Measurements from ENCODE around the gene MAGI1. TPM values are rescaled to one million over a fixed set of nuclear protein-coding genes. Genes with fewer than 3 reads are reported as not detected.
"Not testable (repeated sequence)": the region's sequence is repeated elsewhere in the genome, so short reads cannot be mapped to it uniquely, and the experiment has no call there.

Gene MAGI1
- total RNA-seq, 1 donor from 2014 or later: 49.8 TPM

DNA sequence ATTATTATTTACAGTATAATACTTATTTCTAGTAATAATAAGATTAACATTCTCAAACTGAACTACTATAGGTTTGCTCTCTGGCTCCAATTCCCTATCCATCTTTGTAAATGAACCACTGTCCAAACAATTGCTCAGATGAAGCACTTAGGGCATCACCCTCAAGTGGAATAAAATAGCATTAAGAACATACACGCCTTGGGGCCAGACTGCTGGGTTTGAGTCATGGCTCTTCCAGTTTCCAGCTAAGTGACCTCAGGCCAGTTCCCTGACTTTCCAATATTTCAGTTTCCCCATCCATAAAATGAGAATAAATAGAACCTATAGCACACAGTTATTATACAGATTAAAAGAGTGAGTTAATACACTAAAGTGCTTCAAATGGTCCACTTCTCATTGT lies 507.2 kb downstream of the MAGI1 start:
- no peak for DNase-seq (ENCODE audit: low read depth, low spot score)
- Mint-ChIP-seq H3K27ac (ENCODE audit: unreplicated experiment) (no peak overlapping the region), H3K4me3 (no peak overlapping the region), H3K27me3 (ENCODE audit: low read depth) (no peaks in the 10 kb centered on the region), H3K36me3 (ENCODE audit: low read depth) (no peaks in the 10 kb centered on the region), H3K4me1 (peaks cover 20% of the 10 kb centered on the region), H3K9me3 (no peaks in the 10 kb centered on the region)
- TF ChIP-seq, protein P1, sequence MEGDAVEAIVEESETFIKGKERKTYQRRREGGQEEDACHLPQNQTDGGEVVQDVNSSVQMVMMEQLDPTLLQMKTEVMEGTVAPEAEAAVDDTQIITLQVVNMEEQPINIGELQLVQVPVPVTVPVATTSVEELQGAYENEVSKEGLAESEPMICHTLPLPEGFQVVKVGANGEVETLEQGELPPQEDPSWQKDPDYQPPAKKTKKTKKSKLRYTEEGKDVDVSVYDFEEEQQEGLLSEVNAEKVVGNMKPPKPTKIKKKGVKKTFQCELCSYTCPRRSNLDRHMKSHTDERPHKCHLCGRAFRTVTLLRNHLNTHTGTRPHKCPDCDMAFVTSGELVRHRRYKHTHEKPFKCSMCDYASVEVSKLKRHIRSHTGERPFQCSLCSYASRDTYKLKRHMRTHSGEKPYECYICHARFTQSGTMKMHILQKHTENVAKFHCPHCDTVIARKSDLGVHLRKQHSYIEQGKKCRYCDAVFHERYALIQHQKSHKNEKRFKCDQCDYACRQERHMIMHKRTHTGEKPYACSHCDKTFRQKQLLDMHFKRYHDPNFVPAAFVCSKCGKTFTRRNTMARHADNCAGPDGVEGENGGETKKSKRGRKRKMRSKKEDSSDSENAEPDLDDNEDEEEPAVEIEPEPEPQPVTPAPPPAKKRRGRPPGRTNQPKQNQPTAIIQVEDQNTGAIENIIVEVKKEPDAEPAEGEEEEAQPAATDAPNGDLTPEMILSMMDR (conservative IDR thresholded peaks at IDR 0.05): no peak

GRCh38 chr3:65526656-65527055 lies 512.1 kb downstream of the MAGI1 start:
- H3K4me3 Mint-ChIP-seq: no peak overlapping the region
- DNase-seq (ENCODE audit: low read depth, low spot score): no peak
- no peaks in the 10 kb centered on the region for H3K9me3 Mint-ChIP-seq
- H3K27me3 Mint-ChIP-seq (ENCODE audit: low read depth): no peaks in the 10 kb centered on the region
- TF ChIP-seq, protein P1 (conservative IDR thresholded peaks at IDR 0.05): no peak
- H3K27ac Mint-ChIP-seq (ENCODE audit: unreplicated experiment): no peak overlapping the region
- H3K36me3 Mint-ChIP-seq (ENCODE audit: low read depth): no peaks in the 10 kb centered on the region
- peaks cover 1% of the 10 kb centered on the region for H3K4me1 Mint-ChIP-seq

DNA sequence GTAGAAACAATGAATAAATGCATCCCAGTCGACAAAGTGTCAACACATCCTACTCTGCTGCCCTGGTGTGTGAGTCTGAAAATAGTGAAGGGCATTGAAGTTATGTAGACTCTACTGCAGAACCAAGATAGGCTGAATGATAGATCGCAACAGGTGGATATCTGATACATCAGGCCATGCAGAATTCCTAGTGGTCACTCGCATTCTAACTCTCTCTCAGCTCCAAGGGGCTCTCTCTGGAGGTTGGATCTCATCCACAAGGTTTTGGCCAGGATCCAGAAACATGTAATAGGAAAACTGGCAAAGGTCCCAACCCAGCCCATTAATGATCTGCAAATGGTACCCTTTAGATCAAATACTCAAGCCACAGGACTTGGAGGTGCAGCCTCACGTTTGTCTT lies 514.1 kb downstream of the MAGI1 start:
- no peaks in the 10 kb centered on the region for H3K27me3 Mint-ChIP-seq (ENCODE audit: low read depth)
- no peaks in the 10 kb centered on the region for H3K36me3 Mint-ChIP-seq (ENCODE audit: low read depth)
- TF ChIP-seq, protein P1 (conservative IDR thresholded peaks at IDR 0.05): no peak
- DNase-seq (ENCODE audit: low read depth, low spot score): no peak
- H3K27ac Mint-ChIP-seq (ENCODE audit: unreplicated experiment): no peak overlapping the region
- no peaks in the 10 kb centered on the region for H3K4me1 Mint-ChIP-seq
- no peak overlapping the region for H3K4me3 Mint-ChIP-seq
- H3K9me3 Mint-ChIP-seq: no peaks in the 10 kb centered on the region

GRCh38 chr3:65523878-65524277 lies 514.8 kb downstream of the MAGI1 start:
- Mint-ChIP-seq H3K27me3 (ENCODE audit: low read depth) (no peaks in the 10 kb centered on the region), H3K36me3 (ENCODE audit: low read depth) (no peaks in the 10 kb centered on the region), H3K4me3 (no peak overlapping the region), H3K4me1 (no peaks in the 10 kb centered on the region), H3K9me3 (no peaks in the 10 kb centered on the region), H3K27ac (ENCODE audit: unreplicated experiment) (no peak overlapping the region)
- TF ChIP-seq, protein P1 (conservative IDR thresholded peaks at IDR 0.05): no peak
- DNase-seq (ENCODE audit: low read depth, low spot score): no peak

DNA sequence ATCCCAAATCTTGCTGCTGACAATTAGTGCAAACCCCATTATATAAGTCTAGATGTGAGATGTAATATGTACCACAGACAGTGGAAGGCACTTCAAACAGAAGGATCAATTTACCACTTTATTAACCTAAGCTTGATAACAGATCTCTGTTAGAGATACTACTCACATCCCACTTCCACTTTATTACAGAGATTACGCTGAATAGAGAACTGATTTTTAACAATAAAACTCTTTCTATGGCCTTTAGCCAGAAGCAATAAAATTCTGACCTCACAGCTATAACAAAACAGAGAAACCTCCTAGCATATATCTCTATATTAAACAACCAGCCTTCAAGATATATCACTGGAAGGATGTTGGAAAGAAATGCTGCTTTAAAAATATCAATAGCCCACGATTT lies 517.7 kb downstream of the MAGI1 start:
- H3K4me1 Mint-ChIP-seq: no peaks in the 10 kb centered on the region
- DNase-seq (ENCODE audit: low read depth, low spot score): no peak
- H3K36me3 Mint-ChIP-seq (ENCODE audit: low read depth): peaks cover 6% of the 10 kb centered on the region
- TF ChIP-seq, protein P1 (conservative IDR thresholded peaks at IDR 0.05): no peak
- H3K4me3 Mint-ChIP-seq: no peak overlapping the region
- H3K27me3 Mint-ChIP-seq (ENCODE audit: low read depth): no peaks in the 10 kb centered on the region
- no peak overlapping the region for H3K27ac Mint-ChIP-seq (ENCODE audit: unreplicated experiment)
- H3K9me3 Mint-ChIP-seq: peaks cover 3% of the 10 kb centered on the region

DNA sequence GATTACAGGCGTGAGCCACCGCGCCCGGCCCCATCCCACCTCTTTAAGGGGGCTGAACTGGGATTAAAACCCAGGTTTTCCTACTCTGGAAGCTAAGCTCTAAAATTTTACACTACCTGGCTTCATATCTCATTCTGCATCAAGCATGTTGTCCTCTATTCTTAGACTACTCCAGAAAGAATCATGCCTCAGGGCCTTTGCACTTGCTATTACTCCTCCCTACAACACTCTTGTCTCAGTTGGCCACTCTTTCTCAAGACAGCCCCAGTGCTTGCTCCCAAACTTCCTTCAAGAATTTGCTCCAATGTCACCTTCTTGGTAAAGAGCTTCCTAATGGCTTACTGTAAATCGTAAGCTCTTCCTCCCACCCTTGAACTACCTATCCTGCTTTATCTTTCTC lies 521.7 kb downstream of the MAGI1 start:
- peaks cover 14% of the 10 kb centered on the region for H3K36me3 Mint-ChIP-seq (ENCODE audit: low read depth)
- no peaks in the 10 kb centered on the region for H3K27me3 Mint-ChIP-seq (ENCODE audit: low read depth)
- H3K4me3 Mint-ChIP-seq: no peak overlapping the region
- H3K27ac Mint-ChIP-seq (ENCODE audit: unreplicated experiment): no peak overlapping the region
- peaks cover 7% of the 10 kb centered on the region for H3K9me3 Mint-ChIP-seq
- no peaks in the 10 kb centered on the region for H3K4me1 Mint-ChIP-seq
- TF ChIP-seq, protein P1 (conservative IDR thresholded peaks at IDR 0.05): no peak
- no peak for DNase-seq (ENCODE audit: low read depth, low spot score)

- H3K9me3 Mint-ChIP-seq; H3K27me3 Mint-ChIP-seq (ENCODE audit: low read depth); H3K4me3 Mint-ChIP-seq; H3K4me1 Mint-ChIP-seq; DNase-seq (ENCODE audit: low read depth, low spot score); H3K27ac Mint-ChIP-seq (ENCODE audit: unreplicated experiment): not testable (repeated sequence)
- peaks cover 17% of the 10 kb centered on the region for H3K36me3 Mint-ChIP-seq (ENCODE audit: low read depth)
These were observed 524.4 kb downstream of the MAGI1 start for GRCh38 chr3:65514317-65514716.

DNA sequence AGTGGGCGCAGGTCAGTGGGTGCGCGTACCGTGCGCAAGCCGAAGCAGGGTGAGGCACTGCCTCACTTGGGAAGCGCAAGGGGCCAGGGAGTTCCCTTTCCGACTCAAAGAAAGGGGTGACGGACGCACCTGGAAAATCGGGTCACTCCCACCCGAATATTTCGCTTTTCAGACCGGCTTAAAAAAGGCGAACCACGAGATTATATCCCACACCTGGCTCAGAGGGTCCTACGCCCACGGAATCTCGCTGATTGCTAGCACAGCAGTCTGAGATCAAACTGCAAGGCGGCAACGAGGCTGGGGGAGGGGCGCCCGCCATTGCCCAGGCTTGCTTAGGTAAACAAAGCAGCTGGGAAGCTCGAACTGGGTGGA lies 529.3 kb downstream of the MAGI1 start:
- H3K9me3 Mint-ChIP-seq; H3K27me3 Mint-ChIP-seq (ENCODE audit: low read depth): not testable (repeated sequence)
- peak overlapping the region; percentile 99 for H3K27ac Mint-ChIP-seq (ENCODE audit: unreplicated experiment)
- H3K36me3 Mint-ChIP-seq (ENCODE audit: low read depth): peaks cover 12% of the 10 kb centered on the region
- H3K4me1 Mint-ChIP-seq: peaks cover 13% of the 10 kb centered on the region
- DNase-seq (ENCODE audit: low read depth, low spot score): peak; percentile 13
- peak overlapping the region; percentile 86 for H3K4me3 Mint-ChIP-seq

All from neural crest cell (in vitro differentiated cells).